GM10266 (cell line): Measurements from ENCODE around the gene SLC25A40.
A peak's percentile ranks its signal among the peaks of the same experiment; 100 is the strongest.
"Not testable (repeated sequence)": the region's sequence is repeated elsewhere in the genome, so short reads cannot be mapped to it uniquely, and the experiment has no call there.

Experiments used
- DNase-seq: peaks from one replicate; pipeline ENCODE4 v3.0.0; 2012; ENCODE audit errors: extremely low spot score
- CTCF ChIP-seq: IDR thresholded peaks from 2 replicates; pipeline ENCODE4 v1.5.1; 2012; ENCODE audit warnings: mild to moderate bottlenecking, low read depth; ENCODE audit not compliant: control insufficient read depth, insufficient read depth; ENCODE audit errors: missing control alignments

SLC25A40 gene

GRCh38 chr7:87876040-87876868, at the start of gene SLC25A40, which contains the start of gene DBF4:
SLC25A40 (minus strand) TSS chr7:87876360; CDS start chr7:87858727, 17,633 bp downstream.
DBF4 (plus strand) TSS chr7:87876493; CDS start chr7:87876733, 240 bp downstream.
- DNase-seq = peak; percentile 95
- no peak for TF ChIP-seq CTCF

- not testable (repeated sequence) for DNase-seq
Measured at GRCh38 chr7:87922759-87923395, 46.7 kb upstream of the SLC25A40 start.

- no peak for DNase-seq
- TF ChIP-seq CTCF = no peak
Measured at GRCh38 chr7:87920578-87920977, 44.4 kb upstream of the SLC25A40 start.

GRCh38 chr7:87919875-87920274, 43.7 kb upstream of the SLC25A40 start:
- DNase-seq = no peak
- no peak for TF ChIP-seq CTCF

GRCh38 chr7:87918740-87919139, 42.6 kb upstream of the SLC25A40 start:
- no peak for TF ChIP-seq CTCF
- no peak for DNase-seq

- TF ChIP-seq CTCF = no peak
- DNase-seq = no peak
Measured at GRCh38 chr7:87912121-87912520, 36.0 kb upstream of the SLC25A40 start.

- not testable (repeated sequence) for DNase-seq
Measured at GRCh38 chr7:87908814-87909213, 32.7 kb upstream of the SLC25A40 start.

- not testable (repeated sequence) for DNase-seq
Measured at GRCh38 chr7:87907136-87907906, 31.2 kb upstream of the SLC25A40 start.
